AML-193 (cell line): ENCODE results near the gene NECAP2.
"Not testable (repeated sequence)": the region's sequence is repeated elsewhere in the genome, so short reads cannot be mapped to it uniquely, and the experiment has no call there.

Source experiments
- DNase-seq, 2 experiments: peaks; one replicate each; lab custom pipeline; 2025; lab: John Stamatoyannopoulos, UW

The NECAP2 gene

DNA sequence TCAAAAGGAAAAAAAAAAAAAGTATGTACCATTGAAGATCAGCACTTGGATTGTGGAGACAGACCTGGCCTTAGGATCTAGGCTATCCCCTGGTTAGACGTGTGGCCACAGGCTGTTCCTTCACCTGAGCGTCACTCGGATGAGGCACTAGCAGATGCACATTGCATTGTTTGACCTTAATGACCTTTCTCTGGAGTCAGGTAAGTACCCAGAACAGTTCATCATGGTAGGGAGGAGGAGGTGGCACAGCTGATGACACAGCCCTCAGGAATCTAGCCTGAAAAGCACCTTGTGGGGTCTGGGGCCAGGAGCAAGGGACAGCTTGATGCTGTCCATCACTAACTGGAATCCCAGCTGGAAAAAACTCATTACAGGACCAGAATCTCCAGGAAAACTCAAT, 21.2 kb downstream of the NECAP2 start:
- DNase-seq = no peak

DNA sequence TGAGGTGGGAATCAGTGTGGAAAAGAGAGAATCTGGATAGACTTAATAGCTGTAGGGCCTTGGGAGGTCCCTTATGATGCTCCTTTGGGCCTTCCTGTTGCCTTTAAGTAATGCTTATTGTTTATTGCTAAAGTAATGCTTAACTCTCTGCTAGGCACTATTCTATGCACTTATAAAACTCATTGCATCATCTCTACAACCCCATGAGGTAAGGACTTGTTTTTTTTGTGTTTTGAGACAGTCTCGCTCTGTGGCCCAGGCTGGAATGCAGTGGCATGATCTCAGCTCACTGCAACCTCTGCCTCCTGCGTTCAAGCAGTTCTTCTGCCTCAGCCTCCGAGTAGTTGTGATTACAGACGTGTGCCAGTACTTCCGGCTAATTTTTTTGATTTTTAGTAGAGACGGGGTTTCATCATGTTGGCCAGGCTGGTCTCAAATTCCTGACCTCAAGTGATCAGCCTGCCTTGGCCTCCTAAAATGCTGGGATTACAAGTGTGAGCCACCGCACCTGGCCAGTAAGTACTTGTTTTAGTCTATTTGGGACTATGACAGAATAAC, 22.3 kb downstream of the NECAP2 start:
- DNase-seq = no peak

DNA sequence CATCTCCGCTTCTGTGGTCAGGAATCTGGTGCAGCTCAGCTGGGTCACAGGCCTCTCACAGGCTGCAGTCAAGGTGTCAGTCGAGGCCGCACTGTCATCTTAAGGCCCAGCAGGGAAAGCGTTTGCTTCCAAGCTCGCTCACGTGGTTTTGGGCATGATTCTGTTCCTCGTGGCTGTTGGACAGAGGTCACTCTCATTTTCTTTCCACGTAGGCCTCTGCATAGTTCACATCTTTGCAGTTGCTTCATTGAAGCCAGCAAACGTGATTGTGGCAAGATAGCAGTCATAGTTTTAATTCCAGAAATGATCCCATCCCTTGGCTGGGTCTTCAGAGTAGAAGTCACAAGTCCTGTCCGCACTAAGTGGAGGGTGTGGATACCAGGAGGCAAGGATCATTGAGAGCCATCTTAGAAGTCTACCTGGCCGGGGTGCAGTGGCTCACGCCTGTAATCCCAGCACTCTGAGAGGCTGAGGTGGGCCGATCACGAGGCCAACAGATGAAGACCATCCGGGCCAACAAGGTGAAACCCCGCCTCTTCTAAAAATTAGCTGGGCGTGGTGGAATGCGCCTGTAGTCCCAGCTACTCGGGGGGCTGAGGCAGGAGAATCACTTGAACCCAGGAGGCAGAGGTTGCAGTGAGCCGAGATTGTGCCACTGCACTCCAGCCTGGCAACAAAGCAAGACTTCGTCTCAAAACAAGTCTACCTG, 24.5 kb downstream of the NECAP2 start:
- DNase-seq = no peak

DNA sequence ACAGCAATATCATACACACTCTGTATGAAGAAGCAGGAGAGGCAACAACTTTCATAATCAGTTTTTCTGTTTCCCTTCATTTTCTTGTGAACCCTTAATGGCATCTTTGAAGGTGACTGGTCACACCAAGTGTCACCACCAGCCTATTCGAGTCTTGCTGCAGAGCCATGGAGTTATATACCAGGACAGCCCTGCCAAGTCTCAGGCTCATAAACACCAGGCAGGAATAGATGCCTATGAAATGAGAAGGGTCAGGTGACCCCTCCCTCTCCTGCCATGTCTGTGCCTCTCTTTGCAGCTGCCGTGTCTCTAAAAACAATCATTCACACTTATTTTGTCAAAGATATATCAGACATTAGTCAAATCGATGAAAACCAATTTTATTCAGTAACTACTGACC, 28.0 kb downstream of the NECAP2 start:
- DNase-seq = no peak

DNA sequence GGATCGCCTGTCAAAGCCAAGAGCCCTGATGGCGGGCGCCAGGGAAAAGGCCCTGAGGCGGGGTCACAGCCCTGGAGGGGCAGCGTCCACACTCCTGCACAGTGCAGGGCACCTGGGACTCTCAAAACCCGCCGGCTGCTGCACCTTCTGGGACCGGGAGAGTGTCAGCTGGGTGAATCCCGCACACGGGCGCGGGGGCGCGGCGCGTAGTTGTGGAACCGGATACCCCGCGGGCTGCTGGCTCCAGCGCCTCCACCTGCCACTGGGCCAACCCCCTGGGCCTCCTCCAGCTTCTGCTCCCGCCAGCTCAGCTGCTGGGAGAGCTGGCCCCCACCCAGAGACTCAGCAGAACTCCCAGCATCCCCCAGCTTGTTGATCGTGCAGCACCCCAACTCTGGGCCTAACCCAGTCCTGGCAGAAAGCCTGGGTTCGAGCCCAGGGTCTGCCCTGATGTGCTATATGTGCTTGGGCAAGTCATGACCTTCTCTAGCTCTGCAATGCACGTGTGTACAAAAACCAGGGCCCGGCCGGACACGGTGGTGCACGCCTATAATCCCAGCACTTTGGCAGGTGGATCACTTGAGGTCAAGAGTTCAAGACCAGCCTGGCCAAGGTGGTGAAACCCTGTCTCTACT, 33.8 kb downstream of the NECAP2 start:
- DNase-seq = no peak

DNA sequence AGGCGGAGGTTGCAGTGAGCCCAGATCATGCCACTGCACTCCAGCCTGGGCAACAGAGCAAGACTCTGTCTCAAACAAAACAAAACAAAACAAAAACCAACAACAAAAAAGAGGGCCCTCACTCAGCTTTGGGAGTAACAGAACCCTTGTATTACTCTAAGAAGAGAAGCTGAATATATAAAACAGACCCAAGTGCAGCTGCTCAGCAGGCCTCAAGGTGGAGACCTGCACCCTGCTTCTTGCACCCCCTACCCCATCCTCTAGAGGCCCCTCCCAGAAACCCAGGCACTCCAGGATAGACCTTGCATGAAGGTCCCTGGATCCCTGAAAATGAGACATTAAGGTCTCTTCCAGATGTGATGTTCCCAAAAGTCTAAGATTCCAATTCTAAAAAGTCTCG, 34.4 kb downstream of the NECAP2 start:
- DNase-seq = peak in 1 of 2 experiments; percentile 3

DNA sequence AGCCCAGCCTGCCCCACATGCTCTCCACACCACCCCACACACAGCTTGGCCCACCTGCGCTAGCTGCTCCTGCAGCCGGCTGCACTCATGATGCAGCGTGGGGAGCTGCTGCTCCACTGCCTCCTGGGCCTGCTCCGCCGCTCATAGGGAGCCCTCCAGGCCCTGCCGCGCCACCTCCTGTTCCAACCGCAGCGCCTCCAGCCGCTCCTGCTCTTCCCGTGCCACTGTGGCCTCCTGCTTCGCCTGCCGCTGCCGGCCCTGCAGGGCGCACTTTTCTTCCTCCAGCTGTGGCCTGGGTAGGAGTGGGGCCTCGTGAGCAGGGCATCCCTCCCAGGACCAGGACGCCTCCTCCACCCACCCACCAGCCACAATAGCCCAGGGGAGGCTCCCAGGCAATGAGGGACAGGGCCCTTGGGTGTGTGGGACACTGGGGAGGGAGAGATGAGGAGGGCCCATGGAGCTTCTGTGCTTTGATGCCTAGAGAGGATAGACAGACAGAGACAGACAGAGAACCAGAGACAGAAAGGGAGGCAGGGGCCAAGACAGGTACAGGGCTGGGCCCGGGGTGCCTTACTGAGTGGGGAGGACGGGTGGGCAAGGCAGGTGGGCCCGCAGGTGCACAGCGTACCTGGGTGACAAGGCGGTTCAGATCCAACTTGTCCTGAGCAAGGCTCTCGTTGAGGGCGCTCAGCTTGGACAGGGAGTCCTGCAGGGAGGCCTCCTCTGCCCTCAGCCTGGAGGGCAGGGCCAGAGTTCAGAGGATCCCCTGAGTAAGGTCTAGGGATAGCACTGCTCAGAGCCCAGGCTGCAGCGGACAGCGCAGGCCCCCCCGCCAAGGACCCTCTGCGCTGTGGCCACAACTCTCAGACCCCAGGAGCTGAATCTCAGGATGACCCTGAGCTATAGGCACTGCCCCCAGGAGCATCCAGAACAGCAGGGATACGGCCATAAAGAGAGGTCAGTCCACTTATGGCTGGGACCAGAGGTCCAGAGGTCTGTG, 35.5 kb downstream of the NECAP2 start:
- DNase-seq = not testable (repeated sequence)

DNA sequence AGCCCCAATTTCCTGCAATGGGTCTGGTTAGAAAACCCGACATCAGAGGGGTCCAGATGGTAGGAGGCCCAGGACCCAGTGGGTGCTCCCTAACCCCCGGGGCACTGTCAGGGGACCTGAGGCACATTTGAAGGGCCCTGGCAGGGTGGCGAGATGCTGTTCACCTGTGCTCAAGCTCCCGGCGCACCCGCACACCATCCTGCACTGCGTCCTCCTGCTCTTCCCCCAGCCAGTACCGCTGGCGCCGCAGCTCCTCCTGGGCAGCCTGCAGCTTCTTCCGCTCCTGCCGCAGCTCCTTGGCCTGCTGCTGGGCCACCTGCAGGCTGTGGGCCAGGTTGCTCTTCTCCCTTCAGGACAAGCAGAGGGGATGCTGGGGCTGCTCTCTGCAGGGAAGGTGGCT, 37.6 kb downstream of the NECAP2 start:
- no peak for DNase-seq

DNA sequence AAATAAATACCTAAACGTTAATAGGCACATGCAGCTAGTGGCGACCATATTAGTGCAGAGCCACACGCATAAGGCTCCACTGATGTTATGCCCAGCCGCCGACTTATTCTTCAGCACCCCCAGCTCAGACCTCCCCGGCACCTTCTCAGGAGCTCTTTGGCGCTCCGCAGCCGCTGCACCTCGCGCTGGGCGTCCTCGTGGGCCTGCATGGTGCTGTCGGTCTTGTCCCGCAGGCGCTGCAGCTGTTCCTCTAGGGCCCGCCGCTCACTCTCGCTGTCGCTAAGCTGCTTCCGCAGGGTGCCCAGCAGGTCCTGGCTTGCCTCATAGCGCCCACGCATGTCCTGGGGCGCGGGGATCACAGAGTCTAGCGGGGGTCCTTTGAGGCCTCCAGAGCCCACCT, 42.6 kb downstream of the NECAP2 start:
- DNase-seq = not testable (repeated sequence)

DNA sequence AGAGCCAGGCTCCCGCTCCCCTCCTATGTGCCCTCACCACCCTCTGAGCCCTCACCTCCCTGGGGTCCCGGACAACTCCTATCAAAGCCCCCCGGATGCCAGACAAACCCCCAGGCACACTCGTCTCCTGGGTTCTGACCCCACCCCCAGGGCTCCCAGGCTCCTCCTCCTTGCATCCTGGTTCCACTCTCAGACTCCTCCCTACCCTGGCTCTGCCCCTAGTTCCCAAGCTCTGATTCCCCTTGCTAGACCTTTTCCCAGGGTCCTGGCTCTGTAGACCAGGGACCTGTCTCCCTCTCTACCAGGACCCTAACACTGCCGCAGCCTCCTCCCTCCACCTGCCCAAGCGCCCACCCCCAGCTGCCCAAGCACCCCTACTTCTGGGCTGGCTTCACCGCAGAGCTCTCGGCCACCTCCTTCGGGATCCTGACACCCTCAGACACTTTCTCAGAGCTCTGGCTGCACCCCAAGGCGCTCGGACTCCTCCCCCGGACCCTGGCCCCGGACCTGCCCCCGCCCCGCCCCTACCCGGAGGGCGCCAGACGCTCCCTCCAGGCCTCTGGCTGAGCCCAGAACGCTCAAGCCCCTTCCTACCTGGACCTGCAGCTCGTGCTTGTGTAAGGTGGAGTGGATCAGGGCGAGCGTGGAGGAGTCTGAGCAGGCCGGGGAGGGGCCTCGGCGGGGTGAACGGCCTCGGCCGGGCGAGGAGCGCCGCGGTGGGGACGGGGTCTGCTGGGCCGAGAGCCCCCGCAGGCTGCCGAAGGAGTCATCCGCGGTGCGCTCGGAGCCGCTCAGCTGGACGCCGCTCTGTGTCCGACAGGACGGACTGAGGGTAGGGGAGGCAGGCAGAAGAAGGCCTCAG, 43.3 kb downstream of the NECAP2 start:
- DNase-seq = not testable (repeated sequence)

DNA sequence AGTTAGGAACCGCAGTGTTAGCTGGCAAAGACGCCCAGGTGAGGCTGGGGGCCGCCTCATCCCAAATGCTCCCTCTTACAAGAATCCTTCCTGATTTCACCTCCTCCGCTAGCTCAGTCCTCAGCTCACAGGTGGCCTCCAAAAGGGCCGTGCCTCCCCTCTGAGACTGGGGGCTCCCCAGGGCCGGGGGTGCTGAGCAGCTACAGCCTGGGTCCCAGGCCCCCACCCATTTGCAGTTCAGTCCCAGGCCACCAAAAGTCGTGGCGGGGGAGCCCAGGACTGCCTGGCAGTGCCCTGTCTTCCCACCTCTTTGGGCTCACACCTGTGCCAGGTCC, 43.9 kb downstream of the NECAP2 start:
- no peak for DNase-seq

DNA sequence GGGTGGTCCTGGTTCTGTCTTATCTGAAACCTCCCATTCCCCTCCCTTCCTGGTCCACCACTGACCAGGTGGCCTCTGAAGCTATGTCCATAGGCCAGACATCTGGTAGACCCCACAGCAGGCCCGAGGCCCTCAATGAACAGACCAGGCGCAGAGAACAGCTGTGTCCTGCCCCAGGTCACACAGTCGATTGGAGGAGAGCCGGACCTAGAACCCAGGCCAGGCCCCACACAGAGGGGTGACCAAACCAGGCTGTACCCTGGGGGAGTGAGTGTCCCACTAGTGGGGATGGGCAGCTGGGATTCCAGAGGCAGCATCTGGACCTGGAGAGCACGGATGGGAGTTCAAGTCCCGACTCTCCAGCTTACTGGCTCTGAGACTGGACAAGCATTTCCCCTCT, 44.4 kb downstream of the NECAP2 start:
- no peak for DNase-seq

DNA sequence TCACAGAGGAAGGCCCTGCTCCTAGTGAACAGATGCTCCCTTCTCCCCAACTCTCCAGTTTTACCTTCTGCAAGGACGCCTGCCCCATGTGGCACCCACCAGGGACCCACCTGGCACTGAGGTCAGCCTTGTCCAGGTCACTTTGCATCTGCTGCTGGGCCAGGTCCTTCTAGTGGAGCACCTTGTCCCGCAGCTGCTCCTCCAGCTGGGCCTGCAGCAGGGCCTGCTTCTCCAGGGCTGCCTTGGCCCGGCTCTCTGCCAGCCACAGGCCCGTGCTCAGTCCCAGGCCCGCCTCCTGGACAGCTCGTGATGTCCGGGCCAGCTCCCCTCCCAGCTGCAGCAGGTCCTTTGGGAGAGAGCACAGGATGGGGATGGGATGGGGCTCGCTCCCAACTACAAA, 45.8 kb downstream of the NECAP2 start:
- DNase-seq = not testable (repeated sequence)

DNA sequence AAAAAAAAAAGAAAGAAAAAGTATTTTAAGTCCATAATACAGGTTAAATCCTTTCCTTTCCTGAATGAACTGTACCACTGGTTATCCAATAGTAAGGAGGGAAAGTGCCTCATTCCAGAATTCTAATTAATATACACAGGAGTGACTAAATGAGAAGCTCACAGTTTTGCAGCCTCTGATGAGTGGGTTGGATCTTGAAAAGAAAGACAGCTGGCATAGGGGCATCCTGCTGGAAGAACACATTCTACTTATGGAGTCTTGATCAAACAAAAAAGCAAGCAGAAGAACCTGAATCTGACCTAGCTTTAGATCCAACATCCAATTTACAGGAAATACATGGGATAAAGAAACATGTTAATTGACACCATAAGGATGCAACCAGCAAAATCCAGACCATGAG, 46.5 kb downstream of the NECAP2 start:
- DNase-seq = not testable (repeated sequence)

DNA sequence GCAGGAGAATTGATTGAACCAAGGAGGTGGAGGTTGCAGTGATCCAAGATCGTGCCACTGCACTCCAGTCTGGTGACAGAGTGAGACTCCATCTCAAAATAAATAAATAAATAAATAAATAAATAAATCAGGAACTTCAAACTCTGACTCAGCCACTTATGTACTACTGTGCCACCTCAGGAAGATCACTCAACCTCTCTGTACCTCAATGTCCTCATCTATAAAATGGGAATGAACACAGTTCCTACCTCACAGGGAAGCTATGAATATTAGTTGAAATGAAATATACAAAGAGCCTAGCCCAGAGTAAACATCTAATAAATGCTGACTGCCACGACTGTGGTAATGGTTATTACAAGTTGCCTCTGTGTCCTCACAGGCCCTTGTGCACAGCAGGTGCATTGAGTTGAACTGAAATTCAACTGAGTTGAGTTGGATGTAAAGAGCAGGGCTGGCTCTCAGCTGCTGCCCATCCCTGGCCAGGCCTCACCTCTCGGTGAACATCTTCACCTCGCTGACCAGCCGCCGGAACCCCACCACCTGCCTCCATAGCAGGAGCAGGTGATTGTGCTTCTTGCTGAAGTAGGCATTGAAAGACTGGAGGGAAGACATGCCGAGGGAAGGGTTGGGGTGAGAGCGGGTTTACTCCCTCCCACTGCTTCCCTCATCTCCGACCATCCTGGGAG, 48.8 kb downstream of the NECAP2 start:
- not testable (repeated sequence) for DNase-seq

DNA sequence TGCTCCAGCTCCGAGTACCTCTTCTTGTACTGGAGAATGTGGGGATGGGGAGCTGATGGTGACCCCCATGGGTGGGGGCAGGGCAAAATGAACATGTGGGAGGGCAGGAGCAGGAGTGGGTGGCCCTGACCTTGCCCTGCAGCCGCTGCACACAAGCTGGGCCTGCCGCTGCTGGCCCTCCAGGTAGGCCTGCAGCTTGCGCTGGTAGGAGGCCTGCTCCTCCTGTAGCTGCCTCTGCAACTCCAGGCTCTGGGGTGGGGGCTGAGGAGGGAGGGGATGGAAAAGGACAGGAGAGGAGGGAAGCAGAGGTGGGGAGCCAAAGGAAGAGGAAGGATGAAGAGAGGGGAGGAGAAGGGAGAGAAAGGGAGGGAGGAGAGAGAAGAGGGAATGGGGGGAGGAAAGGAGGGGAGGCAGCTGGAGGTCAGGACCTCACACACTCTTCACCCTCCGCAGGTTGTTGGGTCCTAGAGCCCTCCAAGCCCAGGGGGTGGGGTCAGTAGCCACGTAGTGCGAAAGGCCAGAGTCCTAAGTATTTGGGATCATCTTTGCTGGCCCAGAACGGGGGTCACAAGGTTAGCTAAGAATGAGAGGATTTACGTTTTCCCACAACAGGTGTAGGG, 50.6 kb downstream of the NECAP2 start:
- no peak for DNase-seq

DNA sequence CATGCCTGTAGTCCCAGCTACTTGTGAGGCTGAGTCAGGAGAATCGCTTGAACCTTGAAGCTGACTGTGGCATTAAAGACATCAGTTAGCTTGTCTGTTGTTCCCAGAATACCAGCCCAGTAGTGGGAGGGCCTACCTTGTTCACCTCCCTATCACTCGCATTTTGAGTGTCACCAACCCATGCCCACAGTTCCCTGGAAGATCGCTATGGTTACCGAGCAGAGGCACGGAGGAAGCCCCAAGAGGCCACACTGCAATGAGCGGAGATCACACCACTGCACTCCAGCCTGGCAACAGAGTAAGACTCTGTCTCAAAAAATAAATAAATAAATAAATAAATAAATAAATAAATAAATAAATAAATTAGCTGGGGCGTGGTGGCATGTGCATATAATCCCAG, 52.4 kb downstream of the NECAP2 start:
- not testable (repeated sequence) for DNase-seq

DNA sequence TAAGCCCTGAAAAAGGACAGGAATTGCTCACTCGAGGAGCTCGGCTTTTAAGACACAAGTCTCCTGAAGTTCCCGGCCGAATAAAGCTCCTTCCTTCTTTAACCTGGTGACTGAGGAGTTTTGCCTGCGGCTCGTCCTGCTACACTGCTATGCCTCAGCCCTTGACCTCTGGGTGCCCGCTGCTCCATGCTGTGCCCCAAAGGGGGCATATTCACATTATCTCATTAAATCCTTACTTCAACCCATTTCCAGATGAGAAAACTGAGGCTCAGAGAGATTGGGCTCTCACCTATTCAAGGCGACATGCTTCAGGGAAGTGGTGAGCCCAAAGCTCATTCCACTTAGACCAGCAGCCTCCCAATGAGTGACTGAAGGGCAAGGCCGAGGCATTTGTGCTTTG, 53.2 kb downstream of the NECAP2 start:
- not testable (repeated sequence) for DNase-seq

DNA sequence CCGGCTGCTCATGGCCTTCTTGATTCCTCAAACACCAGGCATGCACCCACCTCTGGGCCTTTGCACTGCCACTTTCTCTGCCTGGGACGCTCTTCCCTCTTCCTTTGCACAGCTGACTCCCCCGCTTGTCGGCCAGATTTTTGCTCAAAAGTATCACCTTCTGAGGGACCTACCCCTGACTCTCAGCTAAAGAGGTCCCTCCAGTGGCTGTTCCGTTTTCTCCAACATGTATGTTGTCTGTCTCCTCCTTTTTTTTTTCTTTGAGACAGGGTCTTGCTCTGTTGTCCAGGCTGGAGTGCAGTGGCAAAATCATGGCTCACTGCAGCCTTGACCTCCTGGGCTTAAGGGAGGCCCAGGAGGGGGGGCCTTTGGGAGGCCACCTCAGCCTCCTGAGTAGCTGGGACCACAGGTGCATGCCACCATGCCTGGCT, 57.0 kb downstream of the NECAP2 start:
- peak; percentile 7 to 26 for DNase-seq

DNA sequence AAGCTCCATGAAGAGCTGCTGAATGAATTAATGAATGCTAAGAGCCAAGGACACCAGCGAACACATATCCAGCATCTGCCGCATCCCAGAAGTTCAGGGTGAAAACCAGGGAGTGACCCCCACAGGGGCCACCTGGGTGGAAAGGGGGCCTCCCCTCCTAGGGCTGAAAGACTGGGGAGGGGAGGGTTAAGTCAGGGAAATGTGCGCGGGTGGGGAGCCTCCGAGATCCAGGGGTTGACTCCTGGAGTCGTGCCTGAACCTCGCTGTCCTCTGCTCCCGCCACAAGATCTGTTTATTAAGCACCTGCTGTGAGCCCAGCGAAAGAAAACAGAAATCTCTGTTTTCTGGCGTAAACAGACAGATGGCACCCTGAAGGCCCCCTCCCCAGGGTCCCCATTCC, 57.5 kb downstream of the NECAP2 start:
- DNase-seq = not testable (repeated sequence)
